ENCODE data around the gene UBFD1.

- no peak for TF ChIP-seq POLR2AphosphoS5 (IDR thresholded peaks at IDR 0.05; ENCODE audit: low read length)
- no peak for TF ChIP-seq EZH2 (IDR thresholded peaks at IDR 0.05; ENCODE audit: borderline replicate concordance, control insufficient read depth, low read depth, low read length)
- no peak for TF ChIP-seq ATF3 (IDR thresholded peaks at IDR 0.05; ENCODE audit: borderline replicate concordance, extremely low read depth, low read depth, low read length)
- TF ChIP-seq POLR2AphosphoS2 (IDR thresholded peaks at IDR 0.05; ENCODE audit: low read depth, low read length), result no peak
- TF ChIP-seq CTCF (IDR thresholded peaks at IDR 0.05 in 2 of 3, conservative IDR thresholded peaks at IDR 0.05 in 1 of 3; ENCODE audit: control insufficient read depth in 2 of 3, extremely low read depth in 1 of 3, insufficient read depth in 1 of 3, low read depth in 3 of 3, low read length in 3 of 3), result no peak
- TF ChIP-seq RFX5 (IDR thresholded peaks at IDR 0.05; ENCODE audit: low read depth, low read length), result no peak
- no peak for TF ChIP-seq USF2 (IDR thresholded peaks at IDR 0.05; ENCODE audit: borderline replicate concordance, low read depth, low read length)
- TF ChIP-seq ZBTB11 (CRISPR knock-in tag; IDR thresholded peaks at IDR 0.05), result no peak
- TF ChIP-seq EGR1 (IDR thresholded peaks at IDR 0.05; ENCODE audit: borderline replicate concordance in 1 of 2, low read depth in 2 of 2, low read length in 2 of 2), result no peak
Observed at GRCh38 chr16:23528644-23529310, 28.8 kb upstream of the UBFD1 start.
